Stimulated activated CD4-positive, alpha-beta T cell treated with anti-CD3 and anti-CD28 coated beads, Interleukin-1b, Interleukin-23, amount 100 ng/mL, for 1 hour (primary cell): Measurements from ENCODE around the gene OSBPL8.

Source experiments
- DNase-seq, 2 donors: peaks; one replicate each; pipeline ENCODE4 v3.0.0-alpha.2; 2020; ENCODE audit warnings: low read depth in 2 of 2

The OSBPL8 gene

GRCh38 chr12:76470028-76470939 lies 89.3 kb downstream of the OSBPL8 start:
- DNase-seq = no peak

GRCh38 chr12:76464631-76465166 lies 94.9 kb downstream of the OSBPL8 start:
- DNase-seq = no peak

DNA sequence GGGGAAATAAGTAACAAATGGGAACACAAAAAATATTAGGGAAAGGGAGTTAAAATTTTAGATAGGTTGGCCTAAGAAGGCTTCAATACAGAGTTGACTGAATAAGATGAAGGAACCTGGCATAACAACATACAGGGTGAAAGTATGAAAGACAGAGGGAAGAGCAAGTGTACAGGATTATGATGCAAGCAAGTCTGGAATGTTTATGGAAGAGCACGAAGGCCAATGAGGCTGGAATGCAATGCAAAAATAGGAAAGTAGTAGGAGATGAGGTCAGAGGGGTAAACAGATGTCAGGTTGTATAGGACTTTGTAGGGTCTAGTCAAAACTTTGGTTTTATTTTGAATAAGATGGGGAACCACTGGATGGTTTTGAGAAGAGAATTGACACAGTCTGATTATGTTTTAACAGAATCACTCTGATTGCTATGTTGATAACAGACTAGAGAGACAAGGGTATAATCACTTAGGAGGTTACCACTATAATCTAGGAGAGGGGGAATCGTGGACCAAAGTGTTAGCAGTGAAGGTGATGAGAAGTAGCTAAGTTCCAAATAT lies 96.8 kb downstream of the OSBPL8 start:
- no peak for DNase-seq

GRCh38 chr12:76460807-76461206 lies 98.8 kb downstream of the OSBPL8 start:
- DNase-seq = no peak

GRCh38 chr12:76457818-76458217 lies 101.8 kb downstream of the OSBPL8 start:
- no peak for DNase-seq

GRCh38 chr12:76457010-76457409 lies 102.6 kb downstream of the OSBPL8 start:
- DNase-seq = no peak

DNA sequence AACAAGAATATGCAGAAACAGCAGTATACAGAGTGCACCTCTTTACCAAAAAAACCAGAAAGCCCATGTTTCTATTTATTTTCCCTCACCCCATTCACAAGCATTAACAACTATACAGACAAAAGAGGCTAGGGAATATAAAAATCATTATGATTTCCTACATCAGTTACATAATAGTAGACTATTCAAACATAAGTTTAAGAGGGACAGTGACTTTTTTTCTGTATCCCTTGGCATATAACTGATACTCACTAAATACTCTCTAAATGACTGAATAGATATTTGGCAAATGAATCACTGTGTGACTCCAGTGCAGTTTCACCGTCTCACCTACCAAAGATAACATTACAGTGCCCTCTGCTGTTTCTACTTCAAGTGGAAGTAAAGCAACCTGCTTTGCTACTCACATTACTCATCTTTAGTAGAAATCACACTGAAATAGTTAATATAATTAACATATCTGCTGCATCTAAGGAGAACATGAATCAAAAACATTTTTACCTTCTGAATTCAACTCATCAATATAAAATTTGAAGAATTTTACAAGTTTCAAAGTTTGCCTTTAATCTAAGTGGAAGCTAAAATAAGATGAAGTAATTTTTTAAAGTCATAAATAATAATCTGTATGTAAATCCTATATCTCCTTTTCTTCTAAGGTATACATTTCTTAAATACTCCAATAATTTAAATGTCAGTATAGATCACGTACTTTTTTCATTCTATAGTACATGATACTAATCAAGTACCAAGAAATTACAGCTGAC lies 103.8 kb downstream of the OSBPL8 start:
- DNase-seq = no peak

GRCh38 chr12:76451528-76451927 lies 108.0 kb downstream of the OSBPL8 start:
- no peak for DNase-seq

- no peak for DNase-seq
Measured at GRCh38 chr12:76450690-76451089, 108.9 kb downstream of the OSBPL8 start.

GRCh38 chr12:76449993-76450392 lies 109.6 kb downstream of the OSBPL8 start:
- DNase-seq = no peak

DNA sequence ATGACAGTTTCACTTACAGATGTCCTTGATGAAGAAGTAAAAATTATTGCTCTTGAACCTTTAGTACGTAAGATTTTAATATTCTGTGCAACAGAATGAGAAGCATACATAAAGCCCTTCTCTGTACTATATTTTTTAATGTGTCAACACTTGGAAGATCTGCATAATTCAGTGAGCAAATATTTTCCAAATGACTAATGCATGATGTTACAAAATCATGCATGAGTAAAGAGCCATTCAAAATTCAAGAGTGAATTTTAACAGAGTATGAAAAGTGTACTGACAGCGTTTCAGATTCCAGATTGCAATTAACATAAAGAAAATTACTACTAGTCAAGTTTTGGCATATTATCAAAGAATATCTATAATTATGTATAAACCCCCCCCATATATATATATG lies 110.0 kb downstream of the OSBPL8 start:
- no peak for DNase-seq

GRCh38 chr12:76449016-76449415 lies 110.6 kb downstream of the OSBPL8 start:
- DNase-seq = no peak

DNA sequence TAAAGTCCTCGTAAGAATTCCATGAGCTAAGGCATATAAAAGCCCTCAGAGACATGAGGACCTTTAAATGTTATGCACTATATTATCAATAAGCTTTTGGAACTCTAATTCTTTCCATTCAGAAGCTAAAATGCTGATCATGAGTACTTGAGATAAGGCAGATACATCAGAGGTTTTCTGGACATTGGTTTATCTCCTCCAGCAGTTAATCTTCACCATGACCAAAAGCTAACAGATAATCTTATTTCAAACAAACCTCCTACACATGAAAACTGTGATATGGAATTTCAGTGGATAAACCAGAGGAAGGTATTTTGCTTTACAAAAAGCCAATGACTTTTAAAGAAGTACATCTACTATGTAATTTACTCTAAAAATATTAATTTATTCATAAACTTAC lies 113.5 kb downstream of the OSBPL8 start:
- no peak for DNase-seq

DNA sequence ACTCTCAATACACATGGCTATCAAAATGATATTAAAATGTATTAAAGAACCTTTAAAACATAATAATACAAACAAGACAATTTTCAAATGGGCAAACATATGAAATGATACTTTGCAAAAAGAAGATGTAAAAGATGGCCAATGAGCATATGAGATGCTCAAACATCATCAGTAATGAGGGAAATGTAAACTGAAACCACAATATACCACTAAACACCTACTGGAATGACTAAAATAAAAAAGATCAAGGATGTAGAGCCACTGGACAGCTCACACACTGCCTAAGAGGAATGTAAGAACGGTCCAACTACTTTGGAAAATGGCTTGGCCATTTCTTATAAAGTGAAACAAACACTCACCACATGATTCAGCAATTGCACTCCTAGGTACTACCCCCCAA lies 114.1 kb downstream of the OSBPL8 start:
- no peak for DNase-seq

DNA sequence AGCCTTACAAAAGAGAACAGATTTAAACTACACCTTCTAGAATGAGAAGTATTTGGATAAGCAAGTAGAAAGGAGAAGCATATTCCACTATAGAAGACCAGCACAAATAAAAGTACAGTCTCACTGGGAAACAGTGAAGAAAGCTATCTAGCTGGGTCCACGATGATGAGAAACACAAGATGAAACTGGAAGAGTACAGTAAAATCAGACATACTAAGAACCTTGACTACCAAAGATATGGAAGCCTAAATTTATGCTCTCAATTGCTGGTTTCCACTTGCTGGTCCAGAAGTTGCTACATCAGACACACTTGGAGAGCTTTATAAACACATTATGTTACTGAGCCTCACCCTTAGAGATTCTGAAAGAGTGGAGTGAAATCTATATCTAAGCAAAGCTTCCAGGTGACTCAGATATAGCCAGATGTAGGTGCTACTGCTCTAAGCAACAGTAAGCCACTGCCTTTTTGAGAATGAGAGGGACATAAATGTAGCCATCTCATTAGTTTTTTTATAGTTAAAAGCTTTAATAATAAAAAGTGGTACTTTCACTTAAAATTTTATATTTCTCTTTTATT lies 115.1 kb downstream of the OSBPL8 start:
- DNase-seq = no peak

GRCh38 chr12:76441016-76441415 lies 118.6 kb downstream of the OSBPL8 start:
- no peak for DNase-seq

- no peak for DNase-seq
Measured at GRCh38 chr12:76432733-76433132, 126.8 kb downstream of the OSBPL8 start.

GRCh38 chr12:76428117-76428516 lies 131.5 kb downstream of the OSBPL8 start:
- DNase-seq = no peak

GRCh38 chr12:76426160-76426559 lies 133.4 kb downstream of the OSBPL8 start:
- no peak for DNase-seq

- no peak for DNase-seq
Measured at GRCh38 chr12:76424941-76425340, 134.6 kb downstream of the OSBPL8 start.

DNA sequence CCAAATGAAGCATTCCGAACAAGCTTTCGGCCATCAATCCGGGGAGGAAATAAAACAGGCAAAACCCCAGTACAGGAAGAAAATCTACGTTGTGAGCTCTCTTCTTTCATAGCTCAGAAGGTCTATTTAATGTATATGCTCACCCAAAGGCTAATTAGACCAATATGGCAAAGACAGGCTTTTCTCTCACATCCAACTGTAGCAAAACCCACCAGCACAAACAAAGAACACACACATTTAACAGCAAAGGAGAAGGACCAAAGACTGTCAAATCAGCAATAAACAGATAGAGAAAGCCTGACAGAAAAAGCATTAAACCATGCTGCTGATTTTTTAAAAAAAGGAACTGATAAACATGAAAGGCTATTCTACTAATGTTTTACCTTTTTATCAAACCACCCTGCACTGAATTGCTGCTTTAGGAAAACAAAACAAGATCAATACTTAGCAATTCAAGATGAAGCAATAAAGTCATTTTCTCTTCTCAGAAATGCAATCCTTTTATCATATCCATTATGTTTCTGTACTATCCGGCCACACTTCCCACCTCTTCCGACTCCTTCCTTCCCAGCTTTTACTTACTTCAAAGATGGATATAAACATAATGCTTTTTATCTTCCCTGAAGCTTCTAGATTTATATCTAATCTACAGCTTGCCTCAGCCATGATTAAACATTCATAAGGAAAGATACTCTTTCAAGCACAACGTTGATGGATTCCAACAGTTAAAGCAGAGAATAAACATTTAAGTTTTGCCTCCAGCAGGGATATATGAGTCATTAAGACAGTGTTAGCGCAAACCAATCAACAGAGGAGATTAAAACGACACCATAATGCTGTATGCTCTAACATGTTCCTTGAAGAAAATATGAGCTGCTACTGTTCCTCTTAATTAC lies 136.8 kb downstream of the OSBPL8 start:
- DNase-seq = no peak
